HEK293T (cell line): ENCODE data around the gene MEPCE.
"Not testable (repeated sequence)": the region's sequence is repeated elsewhere in the genome, so short reads cannot be mapped to it uniquely, and the experiment has no call there.

Experiments
- ARNT ChIP-seq: fragments of 450-650 bp; IDR thresholded peaks from 2 replicates; pipeline ENCODE4 v1.6.1; 2017; ENCODE audit warnings: mild to moderate bottlenecking
- BHLHE40 ChIP-seq: fragments of 450-650 bp; IDR thresholded peaks from 2 replicates; pipeline ENCODE4 v1.6.1; 2016; ENCODE audit warnings: mild to moderate bottlenecking, moderate library complexity, borderline replicate concordance
- CTBP1 ChIP-seq: fragments of 450-650 bp; IDR thresholded peaks from 2 replicates; pipeline ENCODE4 v1.6.1; 2016; ENCODE audit warnings: borderline replicate concordance
- ELF4 ChIP-seq: fragments of 450-650 bp; IDR thresholded peaks from 2 replicates; pipeline ENCODE4 v1.6.1; 2017; ENCODE audit warnings: antibody characterized with exemption
- FOXA1 ChIP-seq: fragments of 450-650 bp; IDR thresholded peaks from 2 replicates; pipeline ENCODE4 v1.6.1; 2016; ENCODE audit warnings: mild to moderate bottlenecking
- FOXK2 ChIP-seq: fragments of 450-650 bp; IDR thresholded peaks from 2 replicates; pipeline ENCODE4 v1.6.1; 2016; ENCODE audit warnings: mild to moderate bottlenecking
- FOXM1 ChIP-seq: fragments of 450-650 bp; IDR thresholded peaks from 2 replicates; pipeline ENCODE4 v1.6.1; 2017; ENCODE audit warnings: mild to moderate bottlenecking, borderline replicate concordance
- HDGF ChIP-seq: fragments of 450-650 bp; IDR thresholded peaks from 2 replicates; pipeline ENCODE4 v1.6.1; 2017; ENCODE audit warnings: antibody characterized with exemption, borderline replicate concordance
- SP1 ChIP-seq: fragments of 450-650 bp; IDR thresholded peaks from 2 replicates; pipeline ENCODE4 v1.6.1; 2017
- SUZ12 ChIP-seq: fragments of 450-650 bp; IDR thresholded peaks from 2 replicates; pipeline ENCODE4 v1.6.1; 2016; ENCODE audit warnings: mild to moderate bottlenecking
- TARDBP ChIP-seq: fragments of 450-650 bp; IDR thresholded peaks from 2 replicates; pipeline ENCODE4 v1.6.1; 2016
- ZNF384 ChIP-seq: fragments of 450-650 bp; IDR thresholded peaks from 2 replicates; pipeline ENCODE4 v1.6.1; 2016

DNA sequence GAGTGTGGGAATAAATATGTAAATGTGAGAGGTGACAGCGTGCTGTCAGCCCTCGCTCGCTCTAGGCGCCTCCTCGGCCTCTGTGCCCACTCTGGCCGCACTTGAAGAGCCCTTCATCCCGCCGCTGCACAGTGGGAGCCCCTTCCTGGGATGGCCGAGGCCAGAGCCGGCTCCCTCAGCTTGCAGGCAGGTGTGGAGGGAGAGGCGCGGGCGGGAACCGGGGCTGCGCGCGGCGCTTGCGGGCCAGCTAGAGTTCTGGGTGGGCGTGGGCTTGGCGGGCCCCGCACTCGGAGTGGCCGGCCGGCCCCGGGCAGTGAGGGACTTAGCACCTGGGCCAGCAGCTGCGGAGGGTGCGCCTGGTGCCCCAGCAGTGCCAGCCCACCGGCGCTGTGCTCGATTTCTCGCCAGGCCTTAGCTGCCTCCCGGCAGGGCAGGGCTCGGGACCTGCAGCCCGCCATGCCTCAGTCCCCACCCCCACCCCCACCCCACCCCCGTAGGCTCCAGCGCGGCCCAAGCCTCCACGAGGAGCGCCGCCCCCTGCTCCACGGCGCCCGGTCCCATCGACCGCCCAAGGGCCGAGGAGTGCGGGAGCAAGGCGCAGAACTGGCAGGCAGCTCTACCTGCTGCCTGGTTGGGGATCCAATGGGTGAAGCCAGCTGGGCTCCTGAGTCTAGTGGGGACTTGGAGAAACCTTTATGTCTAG is 47.9 kb upstream of the MEPCE start:
- not testable (repeated sequence) for TF ChIP-seq FOXA1, FOXM1, BHLHE40, ZNF384, SP1, CTBP1, HDGF, FOXK2, SUZ12, TARDBP, ELF4, ARNT
